OCI-LY3 (cell line): ENCODE results near the gene NT5M.

ENCODE experiments used
- CTCF ChIP-seq: fragments of 200-600, 300-600 bp; sonication (generic); IDR thresholded peaks from 2 replicates; pipeline ENCODE4 v1.5.1; 2014; ENCODE audit warnings: antibody characterized with exemption, low read length, low read depth
- EZH2phosphoT487 ChIP-seq: fragments of 200-600 bp; shearing (Covaris generic); IDR thresholded peaks from 2 replicates; pipeline ENCODE4 v1.6.1; 2018; ENCODE audit warnings: antibody characterized with exemption, mixed run types, low read depth

- TF ChIP-seq CTCF (no peak), EZH2phosphoT487 (no peak)
Measured at GRCh38 chr17:17350491-17351355, 47.5 kb downstream of the NT5M start.
